Liver (tissue), 3 donors: Measurements from ENCODE around the gene ZNF593.

Source experiments
- JUND ChIP-seq, 2 donors: IDR thresholded peaks; 2 replicates each; pipeline ENCODE4 v1.6.1; 2016; ENCODE audit warnings: antibody characterized with exemption in 2 of 2
- TF ChIP-seq, protein P1 (sequence below): fragments of 150-350 bp; IDR thresholded peaks from 2 replicates; pipeline ENCODE4 v1.5.1; 2017; ENCODE audit warnings: improper control_type of control experiment, low read depth, low read length; ENCODE audit not compliant: missing input control
- donor health status: healthy.
- donor health status: healthy.

DNA sequence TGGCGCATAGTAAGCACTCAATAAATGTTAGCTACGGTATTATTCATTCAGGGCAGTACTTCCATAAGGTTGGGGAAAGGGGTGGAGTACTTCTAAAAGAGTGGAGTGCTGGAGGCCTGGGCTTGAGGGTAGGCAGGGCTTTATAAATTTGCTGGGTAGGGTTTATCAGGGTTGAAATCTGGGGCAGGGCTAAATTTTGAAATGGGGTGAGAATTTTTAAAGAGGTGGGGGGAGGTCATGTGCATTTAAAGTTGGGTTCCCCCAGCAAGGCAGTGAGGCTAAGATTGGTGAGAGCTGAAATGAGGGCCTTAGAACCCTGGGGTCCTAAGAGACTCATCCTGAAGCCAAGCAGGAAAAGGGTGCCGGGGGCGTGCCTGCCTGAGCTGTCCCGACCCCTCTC lies 30.7 kb downstream of the ZNF593 start:
- TF ChIP-seq, protein P1, sequence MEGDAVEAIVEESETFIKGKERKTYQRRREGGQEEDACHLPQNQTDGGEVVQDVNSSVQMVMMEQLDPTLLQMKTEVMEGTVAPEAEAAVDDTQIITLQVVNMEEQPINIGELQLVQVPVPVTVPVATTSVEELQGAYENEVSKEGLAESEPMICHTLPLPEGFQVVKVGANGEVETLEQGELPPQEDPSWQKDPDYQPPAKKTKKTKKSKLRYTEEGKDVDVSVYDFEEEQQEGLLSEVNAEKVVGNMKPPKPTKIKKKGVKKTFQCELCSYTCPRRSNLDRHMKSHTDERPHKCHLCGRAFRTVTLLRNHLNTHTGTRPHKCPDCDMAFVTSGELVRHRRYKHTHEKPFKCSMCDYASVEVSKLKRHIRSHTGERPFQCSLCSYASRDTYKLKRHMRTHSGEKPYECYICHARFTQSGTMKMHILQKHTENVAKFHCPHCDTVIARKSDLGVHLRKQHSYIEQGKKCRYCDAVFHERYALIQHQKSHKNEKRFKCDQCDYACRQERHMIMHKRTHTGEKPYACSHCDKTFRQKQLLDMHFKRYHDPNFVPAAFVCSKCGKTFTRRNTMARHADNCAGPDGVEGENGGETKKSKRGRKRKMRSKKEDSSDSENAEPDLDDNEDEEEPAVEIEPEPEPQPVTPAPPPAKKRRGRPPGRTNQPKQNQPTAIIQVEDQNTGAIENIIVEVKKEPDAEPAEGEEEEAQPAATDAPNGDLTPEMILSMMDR: no peak
- no peak for TF ChIP-seq JUND (IDR thresholded peaks at IDR 0.05)
